Stomach (tissue), 4 donors: ENCODE results near the gene C1QTNF6.

Experiments used
- EP300 ChIP-seq: sonication (generic); formaldehyde crosslinking; IDR thresholded peaks from one replicate; pipeline ENCODE4 v1.6.1; 2017; ENCODE audit warnings: antibody characterized with exemption
- TF ChIP-seq, protein P1 (sequence below), 7 experiments: fragments of 450-650 bp in 4 of 7; fragments of 200-600 bp in 3 of 7; sonication (generic) in 3 of 7; IDR thresholded peaks; one replicate each; pipeline ENCODE4 v1.5.1; 2016 to 2019; ENCODE audit warnings: antibody characterized with exemption in 7 of 7, control low read depth in 2 of 7, mild to moderate bottlenecking in 1 of 7

DNA sequence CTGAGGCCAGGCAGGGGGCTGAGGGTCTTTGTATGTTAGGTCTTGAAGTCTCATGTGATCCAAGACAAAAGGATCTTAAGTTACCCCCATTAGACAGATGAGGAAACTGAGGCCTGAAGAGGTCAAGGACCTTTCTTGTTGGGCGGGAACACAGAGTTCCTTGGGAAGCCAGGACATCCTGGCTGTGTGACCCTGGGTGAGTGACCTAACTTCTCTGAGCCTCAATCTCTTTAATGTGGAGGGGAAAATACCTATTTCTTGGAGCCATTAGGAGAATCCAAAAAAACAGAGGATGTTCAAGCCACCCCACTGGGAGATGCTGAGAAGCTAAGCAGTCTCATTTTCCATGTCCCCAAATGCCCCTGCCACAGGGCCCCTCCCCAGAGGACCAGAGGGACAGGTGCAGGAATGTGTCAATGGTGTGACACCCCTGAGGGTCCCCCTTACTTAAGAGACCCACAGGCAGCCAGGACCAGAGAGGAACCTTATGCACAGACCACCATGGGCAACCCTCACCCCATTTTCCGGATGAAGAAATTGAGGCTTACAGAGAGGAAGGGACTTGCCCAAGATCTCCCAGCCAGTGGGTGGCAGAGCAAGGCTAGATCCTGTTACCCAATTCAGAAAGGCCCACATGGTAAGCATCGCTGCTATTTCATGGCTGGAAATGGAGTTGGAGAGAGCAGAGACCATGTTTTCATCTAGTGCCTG lies 48.0 kb upstream of the C1QTNF6 start:
- TF ChIP-seq, protein P1, sequence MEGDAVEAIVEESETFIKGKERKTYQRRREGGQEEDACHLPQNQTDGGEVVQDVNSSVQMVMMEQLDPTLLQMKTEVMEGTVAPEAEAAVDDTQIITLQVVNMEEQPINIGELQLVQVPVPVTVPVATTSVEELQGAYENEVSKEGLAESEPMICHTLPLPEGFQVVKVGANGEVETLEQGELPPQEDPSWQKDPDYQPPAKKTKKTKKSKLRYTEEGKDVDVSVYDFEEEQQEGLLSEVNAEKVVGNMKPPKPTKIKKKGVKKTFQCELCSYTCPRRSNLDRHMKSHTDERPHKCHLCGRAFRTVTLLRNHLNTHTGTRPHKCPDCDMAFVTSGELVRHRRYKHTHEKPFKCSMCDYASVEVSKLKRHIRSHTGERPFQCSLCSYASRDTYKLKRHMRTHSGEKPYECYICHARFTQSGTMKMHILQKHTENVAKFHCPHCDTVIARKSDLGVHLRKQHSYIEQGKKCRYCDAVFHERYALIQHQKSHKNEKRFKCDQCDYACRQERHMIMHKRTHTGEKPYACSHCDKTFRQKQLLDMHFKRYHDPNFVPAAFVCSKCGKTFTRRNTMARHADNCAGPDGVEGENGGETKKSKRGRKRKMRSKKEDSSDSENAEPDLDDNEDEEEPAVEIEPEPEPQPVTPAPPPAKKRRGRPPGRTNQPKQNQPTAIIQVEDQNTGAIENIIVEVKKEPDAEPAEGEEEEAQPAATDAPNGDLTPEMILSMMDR (IDR thresholded peaks at IDR 0.05), result no peak
- TF ChIP-seq EP300, result no peak
